Omental fat pad (tissue), 4 donors: ENCODE results near the gene TSPAN13. TPM values are rescaled to one million over a fixed set of nuclear protein-coding genes. Genes with fewer than 3 reads are reported as not detected.

Source experiments
- ATAC-seq: fragments of 150-250 bp; one replicate; pipeline ENCODE4 v1.9.1; 2016; ENCODE audit warnings: mild to moderate bottlenecking, moderate library complexity; ENCODE audit not compliant: low FRiP score
- DNase-seq: peaks from one replicate; pipeline ENCODE4 v3.0.0-alpha.2; 2019; ENCODE audit warnings: low spot score
- CTCF ChIP-seq, 3 donors: fragments of 450-650 bp; IDR thresholded peaks; one replicate each; pipeline ENCODE4 v1.5.1; 2016 to 2017; ENCODE audit warnings: antibody characterized with exemption in 3 of 3, mild to moderate bottlenecking in 3 of 3, moderate library complexity in 2 of 3
- total RNA-seq, 4 donors: library from RNA; depleted of rRNA; stranded (reverse); fragments of >200 nt; gene quantifications; one replicate each; pipeline ENCODE4 v1.1.0, GENCODE V29; 2016

The TSPAN13 gene
- total RNA-seq, 4 donors from 2014 or later, result 15.2 to 111 (median 30.5) TPM

DNA sequence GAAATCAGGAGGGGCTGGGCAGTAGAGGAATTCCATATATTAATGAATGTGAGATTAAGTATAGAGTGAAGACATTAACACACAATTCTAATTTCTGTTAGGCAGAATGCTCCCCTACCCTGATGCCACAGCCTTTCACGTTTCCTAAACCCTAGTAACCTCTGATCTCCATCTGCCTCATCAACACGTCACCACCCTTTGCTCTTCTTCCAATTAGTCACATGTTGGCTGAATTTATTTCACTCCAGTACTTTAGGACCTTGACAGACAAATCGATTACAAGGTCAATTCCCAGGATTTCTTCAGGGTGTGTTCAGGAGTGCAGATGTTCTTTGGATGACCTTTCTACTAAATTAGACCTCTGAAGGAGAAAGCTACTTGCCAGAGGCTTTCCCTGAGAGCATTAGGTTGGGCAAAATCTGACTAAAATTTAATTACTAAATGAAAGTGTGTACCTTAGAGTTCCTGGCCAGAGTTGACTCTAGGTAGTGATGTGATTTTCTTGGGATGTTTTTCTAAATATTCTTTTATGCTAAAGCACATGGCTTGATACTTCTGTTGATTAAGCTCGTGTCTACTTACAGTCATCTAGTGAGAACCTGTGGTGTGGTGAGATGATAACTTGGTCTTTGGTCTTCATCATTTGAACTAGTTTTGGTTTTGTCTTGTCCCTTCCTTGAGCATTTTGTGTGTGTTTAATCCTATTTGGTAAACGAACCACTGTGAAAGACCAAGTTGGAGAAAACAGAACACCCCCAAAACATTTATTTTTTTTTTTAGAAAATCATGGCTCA, 38.5 kb downstream of the TSPAN13 start:
- ATAC-seq, result no peak
- DNase-seq, result no peak
- TF ChIP-seq CTCF (IDR thresholded peaks at IDR 0.05), result no peak

- TF ChIP-seq CTCF (IDR thresholded peaks at IDR 0.05), result no peak
- ATAC-seq (no peak), DNase-seq (no peak)
Observed at GRCh38 chr7:16794986-16795385, 41.4 kb downstream of the TSPAN13 start.

- ATAC-seq (no peak), DNase-seq (no peak)
- TF ChIP-seq CTCF (IDR thresholded peaks at IDR 0.05), result no peak
Observed at GRCh38 chr7:16795624-16796023, 42.1 kb downstream of the TSPAN13 start.

DNA sequence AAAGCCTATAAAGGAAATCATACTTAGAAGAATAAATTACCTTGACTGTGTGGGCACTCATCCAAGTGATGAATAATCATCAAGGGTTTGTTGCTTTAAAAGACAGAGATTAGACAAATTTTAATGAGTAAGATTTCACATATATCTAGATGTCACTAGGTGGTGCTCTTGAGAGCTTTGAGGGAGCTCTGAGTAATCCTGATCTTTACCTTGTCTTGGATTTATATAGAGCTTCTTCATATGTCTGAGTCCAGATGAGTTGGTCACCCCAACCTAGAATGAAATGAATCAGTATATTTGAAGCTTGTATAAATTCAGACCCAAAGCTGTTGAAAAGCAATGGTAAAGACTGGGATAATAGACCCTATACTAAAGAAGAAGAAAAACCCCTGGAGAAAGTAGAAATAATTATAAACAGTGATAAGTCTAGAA, 47.6 kb downstream of the TSPAN13 start:
- no peak for TF ChIP-seq CTCF (IDR thresholded peaks at IDR 0.05)
- no peak for DNase-seq
- ATAC-seq, result peak; percentile 79

- no peak for ATAC-seq
- TF ChIP-seq CTCF (IDR thresholded peaks at IDR 0.05), result no peak
- DNase-seq, result no peak
Observed at GRCh38 chr7:16801579-16801978, 48.0 kb downstream of the TSPAN13 start.

- ATAC-seq (no peak), DNase-seq (no peak)
- no peak for TF ChIP-seq CTCF (IDR thresholded peaks at IDR 0.05)
Observed at GRCh38 chr7:16803125-16803524, 49.6 kb downstream of the TSPAN13 start.
